ENCODE data around the gene RAB29.

Gene RAB29

GRCh38 chr1:205719015-205719414, 56.3 kb downstream of the RAB29 start:
- DNase-seq = no peak
